WERI-Rb-1 (cell line): ENCODE data around the gene FAM13A.

Experiments used
- DNase-seq: peaks from one replicate; pipeline ENCODE4 v3.0.0-alpha.2; 2020
- H3K27ac ChIP-seq: fragments of 250-450 bp; sonication (Bioruptor Pico); 2 replicates; pipeline ENCODE4 v1.5.1; 2020; ENCODE audit warnings: mild to moderate bottlenecking, moderate library complexity
- H3K27me3 ChIP-seq: fragments of 250-450 bp; sonication (Bioruptor Pico); 2 replicates; pipeline ENCODE4 v1.5.1; 2021; ENCODE audit warnings: mild to moderate bottlenecking, low read depth, moderate library complexity; ENCODE audit not compliant: insufficient read depth, severe bottlenecking
- H3K36me3 ChIP-seq: fragments of 250-450 bp; sonication (Bioruptor Pico); 2 replicates; pipeline ENCODE4 v1.5.1; 2020; ENCODE audit warnings: mild to moderate bottlenecking, moderate library complexity
- H3K4me3 ChIP-seq: 2 replicates; pipeline ENCODE4 v1.5.1; 2011; ENCODE audit warnings: low read depth, mild to moderate bottlenecking, control low read depth, low read length
- H3K9me3 ChIP-seq: fragments of 250-450 bp; sonication (Bioruptor Pico); 2 replicates; pipeline ENCODE4 v1.5.1; 2021; ENCODE audit warnings: mild to moderate bottlenecking, moderate library complexity; ENCODE audit not compliant: severe bottlenecking
- CTCF ChIP-seq: IDR thresholded peaks from 2 replicates; pipeline ENCODE4 v1.5.1; 2011; ENCODE audit warnings: low read depth, mild to moderate bottlenecking, control low read depth, inconsistent platforms, low read length

FAM13A gene

DNA sequence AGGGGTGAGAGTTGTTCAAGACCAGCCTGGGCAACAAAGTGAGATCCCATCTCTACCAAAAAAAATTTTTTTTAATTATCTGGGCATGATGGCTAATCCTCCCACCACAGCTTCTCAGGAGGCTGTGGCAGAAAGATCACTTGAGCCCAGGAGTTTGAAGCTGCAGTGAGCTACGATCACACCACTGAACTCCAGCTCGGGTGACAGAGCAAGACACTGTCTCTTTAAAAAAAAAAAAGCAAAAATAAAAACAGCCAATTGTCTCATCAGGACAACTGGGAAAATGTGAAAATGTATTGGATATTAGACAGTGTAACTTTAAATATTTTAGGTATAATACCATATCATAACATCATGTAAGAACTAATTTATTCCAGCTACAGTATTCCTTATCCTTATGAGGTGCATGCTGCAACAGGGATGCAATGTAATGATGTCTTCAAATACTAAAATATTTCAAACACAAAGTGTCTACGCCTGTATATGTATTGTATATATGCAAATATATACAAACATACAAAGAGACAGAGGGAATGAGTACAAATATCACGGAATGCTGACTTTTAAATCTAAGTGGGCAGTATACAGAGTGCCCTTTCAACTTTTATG, 17.2 kb downstream of the FAM13A start:
- TF ChIP-seq CTCF: no peak
- Histone ChIP-seq H3K27me3 (no peaks in the 10 kb centered on the region), H3K36me3 (peaks cover 3% of the 10 kb centered on the region; the same call in 1 of the 2 replicates), H3K27ac (no peak overlapping the region), H3K4me3 (no peak overlapping the region), H3K9me3 (no peaks in the 10 kb centered on the region)
- DNase-seq: no peak

DNA sequence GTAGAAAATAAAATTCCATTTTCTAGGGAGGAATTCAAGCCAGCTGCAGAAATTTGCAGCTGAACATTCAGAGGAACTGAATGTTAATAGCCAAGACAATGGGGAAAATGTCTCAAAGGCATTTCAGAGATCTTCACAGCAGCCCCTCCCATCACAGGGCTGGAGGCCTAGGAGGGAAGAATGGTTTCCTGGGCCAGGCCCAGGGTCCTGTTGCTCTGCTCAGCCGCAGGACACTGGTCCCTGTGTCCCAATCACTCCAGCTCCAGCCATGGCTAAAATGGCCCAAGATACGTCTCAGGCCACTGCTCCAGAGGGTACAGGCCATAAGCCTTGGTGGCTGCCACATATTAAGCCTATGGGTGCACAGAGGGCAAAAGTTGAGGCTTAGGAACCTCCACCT, 20.4 kb downstream of the FAM13A start:
- DNase-seq: no peak
- no peak for TF ChIP-seq CTCF
- no peaks in the 10 kb centered on the region for H3K9me3 ChIP-seq
- H3K27ac ChIP-seq: no peak overlapping the region
- H3K27me3 ChIP-seq: no peaks in the 10 kb centered on the region
- no peak overlapping the region for H3K4me3 ChIP-seq
- peaks cover 3% of the 10 kb centered on the region; the same call in 1 of the 2 replicates for H3K36me3 ChIP-seq

DNA sequence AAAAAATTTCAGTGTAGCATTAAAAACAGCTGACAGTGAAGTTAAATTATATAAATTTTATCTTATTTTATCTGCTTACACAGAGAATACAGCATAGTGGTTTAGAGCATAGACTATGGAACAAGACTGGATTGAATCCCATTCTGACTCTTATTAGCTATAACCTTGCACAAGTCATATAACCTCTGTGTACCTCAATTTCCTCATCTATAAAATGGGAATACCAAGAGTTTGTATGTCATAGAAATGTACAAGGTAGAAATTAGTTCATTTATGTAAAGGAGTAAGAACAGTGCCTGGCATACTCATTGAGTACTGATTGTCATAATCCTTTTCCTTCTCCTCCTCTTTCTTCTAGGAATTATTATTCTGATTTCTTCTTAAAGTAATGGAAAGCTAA, 25.7 kb downstream of the FAM13A start:
- TF ChIP-seq CTCF: no peak
- Histone ChIP-seq H3K9me3 (no peaks in the 10 kb centered on the region), H3K27ac (no peak overlapping the region), H3K27me3 (no peaks in the 10 kb centered on the region), H3K36me3 (peaks cover 1% of the 10 kb centered on the region; the same call in 1 of the 2 replicates), H3K4me3 (no peak overlapping the region)
- no peak for DNase-seq

- H3K27ac ChIP-seq: no peak overlapping the region
- H3K27me3 ChIP-seq: no peaks in the 10 kb centered on the region
- DNase-seq: no peak
- TF ChIP-seq CTCF: no peak
- peaks cover 2% of the 10 kb centered on the region; the same call in 1 of the 2 replicates for H3K36me3 ChIP-seq
- no peaks in the 10 kb centered on the region for H3K9me3 ChIP-seq
- no peak overlapping the region for H3K4me3 ChIP-seq
Observed at GRCh38 chr4:89029591-89029990, 27.4 kb downstream of the FAM13A start.

GRCh38 chr4:89026542-89026941, 30.4 kb downstream of the FAM13A start:
- no peak for DNase-seq
- Histone ChIP-seq H3K27me3 (no peaks in the 10 kb centered on the region), H3K36me3 (0 out of 2 replicates have a peak, but pooled peaks cover 2% of the 10 kb centered on the region), H3K27ac (no peak overlapping the region), H3K4me3 (no peak overlapping the region), H3K9me3 (no peaks in the 10 kb centered on the region)
- TF ChIP-seq CTCF: no peak
